Measurements from ENCODE around the gene LSM3. TPM values are rescaled to one million over a fixed set of nuclear protein-coding genes. Genes with fewer than 3 reads are reported as not detected.

Gene LSM3
- total and polyA plus RNA-seq, 9 of the 15 experiments (the other 6 are each of a cell fraction or from before 2014, with no cell fraction given): 33.8 to 203 (median 61.2) TPM

DNA sequence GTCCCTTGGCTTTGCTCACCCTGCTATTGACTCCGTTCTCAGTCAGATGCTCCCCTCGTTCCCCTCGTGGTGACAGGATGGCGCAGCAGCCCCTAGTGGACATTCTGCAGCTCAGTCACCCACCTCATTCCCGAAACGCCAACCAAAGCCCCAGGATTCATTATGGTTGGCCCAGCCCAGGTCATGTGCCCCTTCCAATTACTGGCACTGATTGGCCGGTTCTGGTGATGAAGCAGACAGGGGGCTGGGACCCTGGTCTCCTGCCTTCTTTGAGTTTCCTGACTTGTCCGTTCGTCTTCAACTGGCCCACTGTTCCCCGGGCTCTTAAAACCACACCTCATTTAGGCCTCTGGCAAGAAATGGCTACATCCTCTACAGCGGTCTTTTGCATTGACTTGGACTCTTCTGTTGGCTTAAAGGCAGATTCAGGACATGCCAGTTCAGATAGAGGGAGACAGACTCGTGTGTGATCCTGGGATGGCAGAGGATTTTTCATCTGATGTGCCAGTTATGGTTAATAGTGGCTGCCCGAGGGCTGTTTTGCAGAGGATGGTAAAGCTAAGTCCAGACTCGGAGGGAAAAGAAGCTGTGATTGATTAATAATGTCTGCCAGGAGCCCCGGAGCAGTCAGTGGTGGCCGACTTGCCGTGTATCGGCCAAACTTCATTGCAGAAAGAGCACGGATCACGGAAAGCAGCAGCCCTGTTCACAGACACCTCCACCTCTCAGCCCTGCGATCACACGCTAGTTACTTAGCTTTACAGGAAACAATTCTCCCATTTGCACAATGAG lies 37.8 kb downstream of the LSM3 start (continued):
- TF ChIP-seq ID3 (CRISPR knock-in tag; IDR thresholded peaks at IDR 0.05): no peak
- no peak for TF ChIP-seq ID3 (tag; IDR thresholded peaks at IDR 0.05)
- TF ChIP-seq, protein P1, sequence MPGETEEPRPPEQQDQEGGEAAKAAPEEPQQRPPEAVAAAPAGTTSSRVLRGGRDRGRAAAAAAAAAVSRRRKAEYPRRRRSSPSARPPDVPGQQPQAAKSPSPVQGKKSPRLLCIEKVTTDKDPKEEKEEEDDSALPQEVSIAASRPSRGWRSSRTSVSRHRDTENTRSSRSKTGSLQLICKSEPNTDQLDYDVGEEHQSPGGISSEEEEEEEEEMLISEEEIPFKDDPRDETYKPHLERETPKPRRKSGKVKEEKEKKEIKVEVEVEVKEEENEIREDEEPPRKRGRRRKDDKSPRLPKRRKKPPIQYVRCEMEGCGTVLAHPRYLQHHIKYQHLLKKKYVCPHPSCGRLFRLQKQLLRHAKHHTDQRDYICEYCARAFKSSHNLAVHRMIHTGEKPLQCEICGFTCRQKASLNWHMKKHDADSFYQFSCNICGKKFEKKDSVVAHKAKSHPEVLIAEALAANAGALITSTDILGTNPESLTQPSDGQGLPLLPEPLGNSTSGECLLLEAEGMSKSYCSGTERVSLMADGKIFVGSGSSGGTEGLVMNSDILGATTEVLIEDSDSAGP (CRISPR knock-in tag; IDR thresholded peaks at IDR 0.05): no peak
- no peak for TF ChIP-seq HDGF (IDR thresholded peaks at IDR 0.05)
- no peak for TF ChIP-seq SIN3A (IDR thresholded peaks at IDR 0.05; ENCODE audit: borderline replicate concordance in 2 of 2, control insufficient read depth in 1 of 2, low read depth in 2 of 2, low read length in 2 of 2)
- no peak for TF ChIP-seq SNRNP70 (optimal IDR thresholded peaks at IDR 0.05; ENCODE audit: low read depth, low read length)
- no peak for TF ChIP-seq POLR2AphosphoS2 (IDR thresholded peaks at IDR 0.05; ENCODE audit: low read length)

GRCh38 chr3:14218355-14218754 lies 39.7 kb downstream of the LSM3 start:
- DNase-seq (ENCODE audit: extremely low read depth in 1 of 4, low spot score in 3 of 4) (no peak), FAIRE-seq (no peak), ATAC-seq (no peak)
- Histone ChIP-seq H3K4me2 (ENCODE audit: insufficient read depth, low read length) (no peak overlapping the region), H4K20me1 (replicated peaks; ENCODE audit: control insufficient read depth, insufficient read depth, low read length) (no peaks in the 10 kb centered on the region), H3K9me1 (ENCODE audit: control insufficient read depth, insufficient read depth, low read length) (no peaks in the 10 kb centered on the region), H3K79me2 (ENCODE audit: control insufficient read depth, insufficient read depth, low read length) (no peaks in the 10 kb centered on the region), H2AFZ (ENCODE audit: low read depth, low read length) (no peak overlapping the region), H3K4me3 (no peak overlapping the region), H3K4me1 (replicated peaks in 1 of 2; ENCODE audit: control insufficient read depth in 2 of 2, insufficient read depth in 2 of 2, low read length in 2 of 2) (peaks cover 0 to 8% of the 10 kb centered on the region in 2 experiments; a peak in 4 of 5 replicates), H3K9me3 (replicated peaks; ENCODE audit: control insufficient read depth, insufficient read depth, low read depth, low read length) (peaks cover 13% of the 10 kb centered on the region), H3K27me3 (ENCODE audit: control insufficient read depth in 2 of 2, insufficient read depth in 2 of 2, low read length in 2 of 2) (no peaks in the 10 kb centered on the region), H3K27ac (ENCODE audit: extremely low read depth, low read depth, low read length) (no peak overlapping the region), H3K9ac (ENCODE audit: insufficient read depth in 1 of 2, low read depth in 2 of 2, low read length in 2 of 2) (no peak overlapping the region), H3K36me3 (ENCODE audit: control insufficient read depth, insufficient read depth, low read length) (no peaks in the 10 kb centered on the region)
- no TSS peak for BruUV-seq (replicated peaks)
- in situ Hi-C loops (cut with MboI) (no loop called here), intact Hi-C loops (cut with micrococcal nuclease) (no loop called here)
- ChIA-PET CTCF (ENCODE audit: low intra/inter-chr PET ratio) (no interaction called here), POLR2A (interaction anchor here (0.6 to 1.1 kb wide), 3 partner anchors 9 to 13 kb away, joined by 3 to 4 read pairs (median 4); no protein-coding TSS in a partner anchor)
- TF ChIP-seq CREB1 (IDR thresholded peaks at IDR 0.05): no peak
- no peak for TF ChIP-seq CREB1 (CRISPR knock-in tag; IDR thresholded peaks at IDR 0.05)
- TF ChIP-seq, protein P2, sequence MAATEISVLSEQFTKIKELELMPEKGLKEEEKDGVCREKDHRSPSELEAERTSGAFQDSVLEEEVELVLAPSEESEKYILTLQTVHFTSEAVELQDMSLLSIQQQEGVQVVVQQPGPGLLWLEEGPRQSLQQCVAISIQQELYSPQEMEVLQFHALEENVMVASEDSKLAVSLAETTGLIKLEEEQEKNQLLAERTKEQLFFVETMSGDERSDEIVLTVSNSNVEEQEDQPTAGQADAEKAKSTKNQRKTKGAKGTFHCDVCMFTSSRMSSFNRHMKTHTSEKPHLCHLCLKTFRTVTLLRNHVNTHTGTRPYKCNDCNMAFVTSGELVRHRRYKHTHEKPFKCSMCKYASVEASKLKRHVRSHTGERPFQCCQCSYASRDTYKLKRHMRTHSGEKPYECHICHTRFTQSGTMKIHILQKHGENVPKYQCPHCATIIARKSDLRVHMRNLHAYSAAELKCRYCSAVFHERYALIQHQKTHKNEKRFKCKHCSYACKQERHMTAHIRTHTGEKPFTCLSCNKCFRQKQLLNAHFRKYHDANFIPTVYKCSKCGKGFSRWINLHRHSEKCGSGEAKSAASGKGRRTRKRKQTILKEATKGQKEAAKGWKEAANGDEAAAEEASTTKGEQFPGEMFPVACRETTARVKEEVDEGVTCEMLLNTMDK (IDR thresholded peaks at IDR 0.05; ENCODE audit: borderline replicate concordance, insufficient read depth, low read depth, low read length, poor library complexity, severe bottlenecking): no peak

Data from K562 (cell line).